ENCODE measurements around the gene LGALS9C.
"Not testable (repeated sequence)": the region's sequence is repeated elsewhere in the genome, so short reads cannot be mapped to it uniquely, and the experiment has no call there.

The LGALS9C gene

DNA sequence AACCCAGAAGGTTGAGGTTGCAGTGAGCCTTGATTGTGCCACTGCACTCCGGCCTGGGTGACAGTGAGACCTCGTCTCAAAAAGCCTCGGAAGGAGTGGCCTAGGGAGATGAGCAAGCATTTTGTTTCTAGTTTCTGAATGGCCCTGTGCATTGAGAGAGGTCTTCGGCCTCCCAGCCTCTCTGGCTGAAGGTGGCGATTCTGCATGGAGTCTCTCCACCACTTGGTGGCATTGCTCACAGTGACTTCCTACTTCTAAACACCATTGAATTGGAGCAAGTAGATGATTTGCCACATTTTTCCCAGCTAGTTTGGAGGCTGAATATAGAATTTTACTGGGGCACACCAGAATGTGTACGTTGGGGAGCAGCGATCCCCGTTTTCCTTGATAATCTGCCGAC lies 48.4 kb downstream of the LGALS9C start:
- DNase-seq (ENCODE audit: extremely low spot score); CTCF ChIA-PET; POLR2A ChIA-PET: not testable (repeated sequence)

DNA sequence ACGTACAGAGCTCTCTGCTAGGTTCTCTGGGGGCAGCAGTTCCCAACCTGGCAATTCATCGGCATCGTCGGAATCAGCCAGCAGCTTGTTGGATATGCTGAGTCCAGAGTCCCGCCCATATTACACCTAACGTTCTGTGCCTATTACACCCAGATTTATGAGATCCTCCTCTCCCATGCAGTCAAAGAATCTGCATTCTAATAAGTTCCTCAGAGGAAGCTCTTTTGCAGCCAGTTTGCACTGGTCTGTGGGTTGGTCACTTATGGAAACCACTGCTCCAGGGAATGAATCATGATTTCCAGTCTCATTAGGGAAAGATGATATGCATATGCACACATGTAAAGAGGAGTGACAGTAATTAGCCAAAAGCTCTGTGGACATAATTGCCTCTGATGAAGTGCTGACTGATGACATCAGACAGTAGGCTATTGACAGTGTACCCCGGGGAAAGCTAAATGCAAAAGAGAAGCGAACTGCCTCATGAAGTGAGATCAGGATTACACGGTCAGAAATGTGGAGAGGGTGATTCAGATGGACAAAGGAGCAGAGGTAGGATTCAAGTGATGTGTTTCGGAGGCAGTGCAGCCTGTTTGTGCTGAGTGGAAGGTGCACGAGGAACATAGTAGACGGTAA lies 49.7 kb downstream of the LGALS9C start:
- POLR2A ChIA-PET, CTCF ChIA-PET: not testable (repeated sequence)

DNA sequence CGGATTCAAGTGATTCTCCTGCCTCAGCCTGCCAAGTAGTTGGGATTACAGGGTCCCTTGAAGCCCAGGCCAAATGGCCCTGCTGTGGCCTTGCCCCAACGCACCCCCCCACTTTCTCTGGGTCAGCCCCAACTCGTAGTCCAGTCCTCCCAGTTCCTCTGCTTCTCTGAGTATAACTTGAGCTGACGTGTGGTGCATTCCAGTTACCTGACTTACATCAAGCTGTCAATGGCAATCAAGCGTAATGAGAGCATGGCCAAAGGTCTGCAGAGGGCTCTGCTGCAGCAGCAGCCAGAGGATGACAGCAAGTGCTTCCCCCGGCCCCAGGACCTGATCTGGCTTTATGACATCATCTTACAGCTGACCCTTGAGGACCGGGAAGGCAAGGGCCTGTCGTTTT lies 50.8 kb downstream of the LGALS9C start:
- POLR2A ChIA-PET; DNase-seq (ENCODE audit: extremely low spot score); CTCF ChIA-PET: not testable (repeated sequence)

More for the DNA sequence above, 49.7 kb downstream of the LGALS9C start:
- not testable (repeated sequence) for DNase-seq (ENCODE audit: extremely low spot score)

DNA sequence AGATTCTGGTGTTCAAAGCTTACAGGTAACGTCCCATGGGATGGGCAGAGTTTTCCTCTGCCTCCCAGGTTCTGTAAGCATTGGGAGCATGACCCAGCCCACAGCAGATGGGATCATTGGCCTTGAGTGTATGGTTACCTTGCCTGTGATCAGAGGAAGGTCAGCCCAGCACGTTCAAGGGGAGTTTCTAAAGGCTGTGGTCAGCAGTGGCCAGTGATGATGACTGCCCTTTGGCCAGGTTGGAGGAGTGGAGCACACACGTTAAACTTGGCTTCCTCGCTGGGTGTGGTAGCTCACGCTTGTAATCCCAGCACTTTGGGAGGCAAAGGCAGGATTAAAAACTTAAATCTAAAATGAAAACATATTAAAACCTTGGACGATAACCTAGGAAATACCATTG lies 51.8 kb downstream of the LGALS9C start:
- CTCF ChIA-PET; POLR2A ChIA-PET; DNase-seq (ENCODE audit: extremely low spot score): not testable (repeated sequence)

DNA sequence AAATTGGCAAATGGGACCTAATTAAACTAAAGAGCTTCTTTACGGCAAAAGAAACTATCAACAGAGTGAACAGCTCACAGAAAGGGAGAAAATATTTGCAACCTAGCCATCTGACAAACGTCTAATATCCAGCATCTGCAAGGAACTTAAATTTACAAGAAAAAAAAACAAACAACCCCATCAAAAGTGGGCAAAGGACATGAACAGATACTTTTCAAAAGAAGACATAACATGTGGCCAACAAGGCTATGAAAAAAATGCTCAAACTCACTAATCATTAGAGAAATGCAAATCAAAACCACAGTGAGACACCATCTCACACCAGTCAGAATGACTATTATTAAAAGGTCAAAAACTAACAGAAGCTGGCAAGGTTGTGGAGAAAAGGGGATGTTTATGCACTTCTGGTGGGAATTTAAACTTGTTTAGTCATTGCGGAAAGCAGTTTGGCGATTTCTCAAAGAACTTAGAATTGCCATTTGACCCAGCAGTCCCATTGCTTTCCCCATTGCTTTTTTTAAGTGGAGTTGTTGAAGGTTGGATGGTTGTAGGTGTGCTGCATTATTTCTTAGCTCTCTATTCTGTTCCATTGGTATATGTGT lies 52.4 kb downstream of the LGALS9C start:
- POLR2A ChIA-PET; CTCF ChIA-PET; DNase-seq (ENCODE audit: extremely low spot score): not testable (repeated sequence)

DNA sequence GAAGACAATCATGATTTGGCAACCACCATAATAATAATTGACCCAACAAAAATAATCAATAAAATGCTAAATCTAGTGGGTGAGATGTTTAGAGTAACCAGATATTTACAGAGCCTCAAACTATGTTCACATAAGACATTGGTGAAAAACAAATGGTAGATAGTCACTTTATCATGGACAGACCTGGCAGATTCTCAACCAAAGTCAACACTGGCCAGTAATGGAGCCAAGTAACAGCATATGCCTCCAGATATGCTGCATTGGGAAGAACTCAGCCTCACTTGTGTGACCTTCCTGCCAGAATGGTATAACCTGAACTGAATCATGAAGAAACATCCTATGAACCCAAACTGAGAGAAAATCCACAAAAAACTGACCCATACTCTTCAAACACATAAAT lies 53.8 kb downstream of the LGALS9C start:
- DNase-seq (ENCODE audit: extremely low spot score); CTCF ChIA-PET; POLR2A ChIA-PET: not testable (repeated sequence)

DNA sequence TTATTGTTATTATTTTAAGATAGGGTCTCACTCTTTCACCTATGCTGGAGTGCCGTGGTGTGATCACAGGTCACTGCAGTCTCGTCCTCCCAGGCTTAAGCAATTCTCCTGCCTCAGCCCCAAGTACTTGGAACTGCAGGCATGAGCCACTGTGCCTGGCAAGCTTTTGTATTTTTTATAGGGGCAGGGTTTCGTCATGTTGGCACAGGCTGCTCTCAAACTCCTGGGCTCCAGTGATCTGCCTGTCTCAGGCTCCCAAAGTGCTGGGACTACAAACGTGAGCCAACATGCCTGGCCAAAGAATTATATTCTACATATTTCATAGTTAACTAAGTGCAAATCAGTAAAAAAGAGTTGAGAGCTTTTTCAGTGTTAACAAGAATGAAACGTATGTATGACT lies 65.6 kb downstream of the LGALS9C start:
- CTCF ChIA-PET; DNase-seq (ENCODE audit: extremely low spot score); POLR2A ChIA-PET: not testable (repeated sequence)

DNA sequence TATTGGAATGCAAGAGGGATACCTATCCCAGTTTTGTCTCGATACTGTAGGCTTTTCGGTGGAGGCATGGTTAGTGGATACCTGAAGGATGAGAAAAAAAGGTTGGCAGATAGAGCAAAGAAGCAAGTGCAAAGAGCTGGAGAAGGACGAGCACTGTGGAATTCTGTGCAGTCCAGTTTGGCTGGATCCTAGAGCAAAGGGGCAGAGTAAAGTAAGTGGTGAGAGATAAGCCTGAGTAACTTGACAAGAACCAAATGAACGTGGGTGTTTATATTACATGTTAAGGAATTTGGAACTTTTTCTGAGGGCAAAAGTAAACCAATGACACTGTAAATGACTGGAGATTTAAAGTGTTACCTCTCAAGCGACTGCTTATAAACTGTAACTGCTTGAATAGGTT lies 66.3 kb downstream of the LGALS9C start:
- POLR2A ChIA-PET; CTCF ChIA-PET; DNase-seq (ENCODE audit: extremely low spot score): not testable (repeated sequence)
